ENCODE data around the gene GADD45A.
"Not testable (repeated sequence)": the region's sequence is repeated elsewhere in the genome, so short reads cannot be mapped to it uniquely, and the experiment has no call there.

GADD45A gene

GRCh38 chr1:67721650-67722291 lies 36.8 kb downstream of the GADD45A start:
- DNase-seq (ENCODE audit: low read depth): no peak

- DNase-seq (ENCODE audit: low read depth): no peak
These were observed 37.4 kb downstream of the GADD45A start for GRCh38 chr1:67722292-67722944.

- no peak for DNase-seq (ENCODE audit: low read depth)
These were observed 38.1 kb downstream of the GADD45A start for GRCh38 chr1:67723126-67723525.

GRCh38 chr1:67723620-67724019 lies 38.6 kb downstream of the GADD45A start:
- no peak for DNase-seq (ENCODE audit: low read depth)

GRCh38 chr1:67724928-67725560 lies 40.0 kb downstream of the GADD45A start:
- no peak for DNase-seq (ENCODE audit: low read depth)

- no peak for DNase-seq (ENCODE audit: low read depth)
These were observed 41.2 kb downstream of the GADD45A start for GRCh38 chr1:67726224-67726623.

GRCh38 chr1:67729872-67730271 lies 44.9 kb downstream of the GADD45A start:
- no peak for DNase-seq (ENCODE audit: low read depth)

- DNase-seq (ENCODE audit: low read depth): not testable (repeated sequence)
These were observed 45.3 kb downstream of the GADD45A start for GRCh38 chr1:67730312-67730711.

GRCh38 chr1:67731322-67731721 lies 46.3 kb downstream of the GADD45A start:
- DNase-seq (ENCODE audit: low read depth): no peak

GRCh38 chr1:67732750-67733151 lies 47.8 kb downstream of the GADD45A start:
- DNase-seq (ENCODE audit: low read depth): no peak

GRCh38 chr1:67733681-67734322 lies 48.8 kb downstream of the GADD45A start:
- DNase-seq (ENCODE audit: low read depth): no peak

- no peak for DNase-seq (ENCODE audit: low read depth)
These were observed 49.3 kb downstream of the GADD45A start for GRCh38 chr1:67734323-67734690.

GRCh38 chr1:67735206-67735605 lies 50.2 kb downstream of the GADD45A start:
- no peak for DNase-seq (ENCODE audit: low read depth)

GRCh38 chr1:67735806-67736627 lies 51.0 kb downstream of the GADD45A start:
- peak; percentile 7 for DNase-seq (ENCODE audit: low read depth)

- DNase-seq (ENCODE audit: low read depth): no peak
These were observed 51.7 kb downstream of the GADD45A start for GRCh38 chr1:67736750-67737149.

- DNase-seq (ENCODE audit: low read depth): no peak
These were observed 52.9 kb downstream of the GADD45A start for GRCh38 chr1:67737875-67738274.
